Measurements from ENCODE around the gene BTBD6. TPM values are rescaled to one million over a fixed set of nuclear protein-coding genes. Genes with fewer than 3 reads are reported as not detected.
A peak's percentile ranks its signal among the peaks of the same experiment; 100 is the strongest.

BTBD6 gene
- 50.6 TPM for total RNA-seq

GRCh38 chr14:105248368-105249181, at the start of gene BTBD6:
Gene BTBD6 (plus strand): TSS chr14:105248533. CDS start chr14:105248712, 179 bp downstream.
- Histone ChIP-seq H3K36me3 (ENCODE audit: control insufficient read depth in 3 of 3, insufficient read depth in 3 of 3, low read length in 3 of 3) (peaks cover 25 to 33% (median 31%) of the 10 kb centered on the region in 3 donors), H3K27ac (ENCODE audit: low read depth, low read length) (peak within 1 kb of the TSS; percentile 77), H3K9ac (ENCODE audit: low read depth in 1 of 3, low read length in 3 of 3) (peak within 1 kb of the TSS; percentile 65 to 86 (median 76)), H3K27me3 (ENCODE audit: control insufficient read depth in 3 of 3, insufficient read depth in 3 of 3, low read length in 3 of 3) (no peaks in the 10 kb centered on the region), H3K4me1 (ENCODE audit: control insufficient read depth in 3 of 3, insufficient read depth in 3 of 3, low read length in 3 of 3) (peaks cover 34 to 58% (median 37%) of the 10 kb centered on the region in 3 donors), H3K4me3 (ENCODE audit: low read length in 3 of 3) (peak within 1 kb of the TSS; percentile 82 to 91 (median 87)), H3K9me3 (ENCODE audit: control insufficient read depth in 3 of 3, low read length in 3 of 3) (no peaks in the 10 kb centered on the region)

- Histone ChIP-seq H3K36me3 (ENCODE audit: control insufficient read depth in 3 of 3, insufficient read depth in 3 of 3, low read length in 3 of 3) (no peaks in the 10 kb centered on the region), H3K4me3 (ENCODE audit: low read length in 3 of 3) (no peak overlapping the region), H3K9me3 (ENCODE audit: control insufficient read depth in 3 of 3, low read length in 3 of 3) (no peaks in the 10 kb centered on the region), H3K9ac (ENCODE audit: low read depth in 1 of 3, low read length in 3 of 3) (no peak overlapping the region), H3K4me1 (ENCODE audit: control insufficient read depth in 3 of 3, insufficient read depth in 3 of 3, low read length in 3 of 3) (peaks cover 20 to 64% (median 60%) of the 10 kb centered on the region in 3 donors), H3K27ac (ENCODE audit: low read depth, low read length) (no peak overlapping the region), H3K27me3 (ENCODE audit: control insufficient read depth in 3 of 3, insufficient read depth in 3 of 3, low read length in 3 of 3) (peaks cover 60 to 77% (median 67%) of the 10 kb centered on the region in 3 donors)
These were observed 49.7 kb upstream of the BTBD6 start for GRCh38 chr14:105198588-105198987.

GRCh38 chr14:105199093-105199492, 49.2 kb upstream of the BTBD6 start:
- Histone ChIP-seq H3K4me1 (ENCODE audit: control insufficient read depth in 3 of 3, insufficient read depth in 3 of 3, low read length in 3 of 3) (peaks cover 23 to 65% (median 65%) of the 10 kb centered on the region in 3 donors), H3K27me3 (ENCODE audit: control insufficient read depth in 3 of 3, insufficient read depth in 3 of 3, low read length in 3 of 3) (peaks cover 59 to 72% (median 64%) of the 10 kb centered on the region in 3 donors), H3K9me3 (ENCODE audit: control insufficient read depth in 3 of 3, low read length in 3 of 3) (no peaks in the 10 kb centered on the region), H3K9ac (ENCODE audit: low read depth in 1 of 3, low read length in 3 of 3) (no peak overlapping the region), H3K27ac (ENCODE audit: low read depth, low read length) (no peak overlapping the region), H3K4me3 (ENCODE audit: low read length in 3 of 3) (no peak overlapping the region), H3K36me3 (ENCODE audit: control insufficient read depth in 3 of 3, insufficient read depth in 3 of 3, low read length in 3 of 3) (no peaks in the 10 kb centered on the region)

- no peak overlapping the region for H3K27ac ChIP-seq (ENCODE audit: low read depth, low read length)
- no peaks in the 10 kb centered on the region for H3K9me3 ChIP-seq (ENCODE audit: control insufficient read depth in 3 of 3, low read length in 3 of 3)
- peaks cover 49 to 63% (median 54%) of the 10 kb centered on the region in 3 donors for H3K27me3 ChIP-seq (ENCODE audit: control insufficient read depth in 3 of 3, insufficient read depth in 3 of 3, low read length in 3 of 3)
- H3K4me1 ChIP-seq (ENCODE audit: control insufficient read depth in 3 of 3, insufficient read depth in 3 of 3, low read length in 3 of 3): peaks cover 33 to 71% (median 70%) of the 10 kb centered on the region in 3 donors
- no peak overlapping the region for H3K4me3 ChIP-seq (ENCODE audit: low read length in 3 of 3)
- H3K36me3 ChIP-seq (ENCODE audit: control insufficient read depth in 3 of 3, insufficient read depth in 3 of 3, low read length in 3 of 3): no peaks in the 10 kb centered on the region
- H3K9ac ChIP-seq (ENCODE audit: low read depth in 1 of 3, low read length in 3 of 3): no peak overlapping the region
These were observed 48.3 kb upstream of the BTBD6 start for GRCh38 chr14:105200074-105200473.

GRCh38 chr14:105200641-105201040, 47.7 kb upstream of the BTBD6 start:
- no peaks in the 10 kb centered on the region for H3K36me3 ChIP-seq (ENCODE audit: control insufficient read depth in 3 of 3, insufficient read depth in 3 of 3, low read length in 3 of 3)
- H3K9ac ChIP-seq (ENCODE audit: low read depth in 1 of 3, low read length in 3 of 3): no peak overlapping the region
- H3K4me3 ChIP-seq (ENCODE audit: low read length in 3 of 3): no peak overlapping the region
- peaks cover 43 to 58% (median 51%) of the 10 kb centered on the region in 3 donors for H3K27me3 ChIP-seq (ENCODE audit: control insufficient read depth in 3 of 3, insufficient read depth in 3 of 3, low read length in 3 of 3)
- H3K4me1 ChIP-seq (ENCODE audit: control insufficient read depth in 3 of 3, insufficient read depth in 3 of 3, low read length in 3 of 3): peaks cover 37 to 72% (median 72%) of the 10 kb centered on the region in 3 donors
- H3K27ac ChIP-seq (ENCODE audit: low read depth, low read length): no peak overlapping the region
- no peaks in the 10 kb centered on the region for H3K9me3 ChIP-seq (ENCODE audit: control insufficient read depth in 3 of 3, low read length in 3 of 3)

GRCh38 chr14:105201156-105201924, 47.0 kb upstream of the BTBD6 start:
- Histone ChIP-seq H3K4me1 (ENCODE audit: control insufficient read depth in 3 of 3, insufficient read depth in 3 of 3, low read length in 3 of 3) (peaks cover 34 to 72% (median 70%) of the 10 kb centered on the region in 3 donors), H3K27me3 (ENCODE audit: control insufficient read depth in 3 of 3, insufficient read depth in 3 of 3, low read length in 3 of 3) (peaks cover 38 to 51% (median 44%) of the 10 kb centered on the region in 3 donors)

GRCh38 chr14:105201925-105202513, 46.3 kb upstream of the BTBD6 start:
- Histone ChIP-seq H3K27ac (ENCODE audit: low read depth, low read length) (no peak overlapping the region), H3K4me3 (ENCODE audit: low read length in 3 of 3) (no peak overlapping the region), H3K4me1 (ENCODE audit: control insufficient read depth in 3 of 3, insufficient read depth in 3 of 3, low read length in 3 of 3) (peaks cover 31 to 75% (median 67%) of the 10 kb centered on the region in 3 donors), H3K9me3 (ENCODE audit: control insufficient read depth in 3 of 3, low read length in 3 of 3) (no peaks in the 10 kb centered on the region), H3K9ac (ENCODE audit: low read depth in 1 of 3, low read length in 3 of 3) (peak overlapping the region in 1 of 3 donors; percentile 45), H3K36me3 (ENCODE audit: control insufficient read depth in 3 of 3, insufficient read depth in 3 of 3, low read length in 3 of 3) (no peaks in the 10 kb centered on the region), H3K27me3 (ENCODE audit: control insufficient read depth in 3 of 3, insufficient read depth in 3 of 3, low read length in 3 of 3) (peaks cover 38 to 45% (median 40%) of the 10 kb centered on the region in 3 donors)

More at GRCh38 chr14:105201156-105201924, 47.0 kb upstream of the BTBD6 start:
- Histone ChIP-seq H3K9ac (ENCODE audit: low read depth in 1 of 3, low read length in 3 of 3) (peak overlapping the region in 1 of 3 donors; percentile 45), H3K36me3 (ENCODE audit: control insufficient read depth in 3 of 3, insufficient read depth in 3 of 3, low read length in 3 of 3) (no peaks in the 10 kb centered on the region), H3K27ac (ENCODE audit: low read depth, low read length) (no peak overlapping the region), H3K4me3 (ENCODE audit: low read length in 3 of 3) (no peak overlapping the region), H3K9me3 (ENCODE audit: control insufficient read depth in 3 of 3, low read length in 3 of 3) (no peaks in the 10 kb centered on the region)

GRCh38 chr14:105203057-105203531, 45.2 kb upstream of the BTBD6 start:
- Histone ChIP-seq H3K4me1 (ENCODE audit: control insufficient read depth in 3 of 3, insufficient read depth in 3 of 3, low read length in 3 of 3) (peaks cover 27 to 81% (median 58%) of the 10 kb centered on the region in 3 donors), H3K27me3 (ENCODE audit: control insufficient read depth in 3 of 3, insufficient read depth in 3 of 3, low read length in 3 of 3) (peaks cover 28 to 37% (median 35%) of the 10 kb centered on the region in 3 donors), H3K9ac (ENCODE audit: low read depth in 1 of 3, low read length in 3 of 3) (peak overlapping the region in 1 of 3 donors; percentile 25), H3K36me3 (ENCODE audit: control insufficient read depth in 3 of 3, insufficient read depth in 3 of 3, low read length in 3 of 3) (no peaks in the 10 kb centered on the region), H3K27ac (ENCODE audit: low read depth, low read length) (no peak overlapping the region), H3K4me3 (ENCODE audit: low read length in 3 of 3) (no peak overlapping the region), H3K9me3 (ENCODE audit: control insufficient read depth in 3 of 3, low read length in 3 of 3) (no peaks in the 10 kb centered on the region)

GRCh38 chr14:105203701-105204100, 44.6 kb upstream of the BTBD6 start:
- H3K9ac ChIP-seq (ENCODE audit: low read depth in 1 of 3, low read length in 3 of 3): no peak overlapping the region
- H3K4me3 ChIP-seq (ENCODE audit: low read length in 3 of 3): no peak overlapping the region
- peaks cover 27 to 75% (median 52%) of the 10 kb centered on the region in 3 donors for H3K4me1 ChIP-seq (ENCODE audit: control insufficient read depth in 3 of 3, insufficient read depth in 3 of 3, low read length in 3 of 3)
- no peak overlapping the region for H3K27ac ChIP-seq (ENCODE audit: low read depth, low read length)
- H3K27me3 ChIP-seq (ENCODE audit: control insufficient read depth in 3 of 3, insufficient read depth in 3 of 3, low read length in 3 of 3): peaks cover 22 to 31% (median 29%) of the 10 kb centered on the region in 3 donors
- H3K36me3 ChIP-seq (ENCODE audit: control insufficient read depth in 3 of 3, insufficient read depth in 3 of 3, low read length in 3 of 3): no peaks in the 10 kb centered on the region
- H3K9me3 ChIP-seq (ENCODE audit: control insufficient read depth in 3 of 3, low read length in 3 of 3): no peaks in the 10 kb centered on the region
